Measurements from ENCODE around the gene ACTG1.

DNA sequence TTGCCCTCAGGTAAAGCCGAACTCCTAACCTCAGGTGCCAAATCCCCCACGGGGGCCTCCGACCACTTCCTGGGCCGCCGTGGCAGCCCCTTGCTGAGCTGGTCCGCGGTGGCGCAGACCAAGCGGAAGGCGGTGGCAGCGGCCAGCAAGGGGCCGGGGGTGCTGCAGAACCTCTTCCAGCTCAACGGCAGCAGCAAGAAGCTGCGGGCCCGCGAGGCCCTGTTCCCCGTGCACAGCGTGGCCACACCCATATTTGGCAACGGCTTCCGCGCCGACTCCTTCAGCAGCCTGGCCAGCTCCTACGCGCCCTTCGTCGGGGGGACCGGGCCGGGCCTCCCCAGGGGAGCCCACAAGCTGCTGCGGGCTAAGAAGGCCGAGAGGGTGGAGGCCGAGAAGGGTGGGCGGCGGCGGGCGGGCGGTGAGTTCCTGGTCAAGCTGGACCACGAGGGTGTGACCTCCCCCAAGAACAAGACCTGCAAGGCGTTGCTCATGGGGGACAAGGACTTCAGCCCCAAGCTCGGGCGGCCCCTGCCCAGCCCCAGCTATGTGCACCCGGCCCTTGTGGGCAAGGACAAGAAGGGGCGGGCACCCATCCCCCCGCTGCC lies 51.6 kb downstream of the ACTG1 start:
- TF ChIP-seq, protein P1, sequence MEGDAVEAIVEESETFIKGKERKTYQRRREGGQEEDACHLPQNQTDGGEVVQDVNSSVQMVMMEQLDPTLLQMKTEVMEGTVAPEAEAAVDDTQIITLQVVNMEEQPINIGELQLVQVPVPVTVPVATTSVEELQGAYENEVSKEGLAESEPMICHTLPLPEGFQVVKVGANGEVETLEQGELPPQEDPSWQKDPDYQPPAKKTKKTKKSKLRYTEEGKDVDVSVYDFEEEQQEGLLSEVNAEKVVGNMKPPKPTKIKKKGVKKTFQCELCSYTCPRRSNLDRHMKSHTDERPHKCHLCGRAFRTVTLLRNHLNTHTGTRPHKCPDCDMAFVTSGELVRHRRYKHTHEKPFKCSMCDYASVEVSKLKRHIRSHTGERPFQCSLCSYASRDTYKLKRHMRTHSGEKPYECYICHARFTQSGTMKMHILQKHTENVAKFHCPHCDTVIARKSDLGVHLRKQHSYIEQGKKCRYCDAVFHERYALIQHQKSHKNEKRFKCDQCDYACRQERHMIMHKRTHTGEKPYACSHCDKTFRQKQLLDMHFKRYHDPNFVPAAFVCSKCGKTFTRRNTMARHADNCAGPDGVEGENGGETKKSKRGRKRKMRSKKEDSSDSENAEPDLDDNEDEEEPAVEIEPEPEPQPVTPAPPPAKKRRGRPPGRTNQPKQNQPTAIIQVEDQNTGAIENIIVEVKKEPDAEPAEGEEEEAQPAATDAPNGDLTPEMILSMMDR (IDR thresholded peaks at IDR 0.05), result no peak
- TF ChIP-seq EZH2 (IDR thresholded peaks at IDR 0.05; ENCODE audit: borderline replicate concordance, insufficient read depth, low read depth, low read length, poor library complexity, severe bottlenecking), result no peak

Data from B cell (primary cell).